Activated T-helper 1 cell treated with Interleukin-2 at 50 U/mL for 16 hours (primary cell): ENCODE measurements around the gene ARL4C.
"Not testable (repeated sequence)": the region's sequence is repeated elsewhere in the genome, so short reads cannot be mapped to it uniquely, and the experiment has no call there.

Experiments used
- DNase-seq: peaks from one replicate; pipeline ENCODE4 v3.0.0-alpha.2; 2020; ENCODE audit warnings: low read depth

ARL4C gene

GRCh38 chr2:234476766-234477165 lies 20.1 kb downstream of the ARL4C start:
- no peak for DNase-seq

GRCh38 chr2:234474654-234475053 lies 22.2 kb downstream of the ARL4C start:
- no peak for DNase-seq

- no peak for DNase-seq
Measured at GRCh38 chr2:234472155-234472554, 24.7 kb downstream of the ARL4C start.

- no peak for DNase-seq
Measured at GRCh38 chr2:234469972-234470371, 26.9 kb downstream of the ARL4C start.

- no peak for DNase-seq
Measured at GRCh38 chr2:234469251-234469845, 27.5 kb downstream of the ARL4C start.

- DNase-seq, result no peak
Measured at GRCh38 chr2:234468503-234468902, 28.4 kb downstream of the ARL4C start.

GRCh38 chr2:234467289-234467688 lies 29.6 kb downstream of the ARL4C start:
- DNase-seq, result no peak

- DNase-seq, result no peak
Measured at GRCh38 chr2:234464291-234464645, 32.6 kb downstream of the ARL4C start.

GRCh38 chr2:234463626-234464290 lies 33.1 kb downstream of the ARL4C start:
- DNase-seq, result peak; percentile 68

GRCh38 chr2:234462218-234462992 lies 34.5 kb downstream of the ARL4C start:
- DNase-seq, result no peak

- DNase-seq, result no peak
Measured at GRCh38 chr2:234459401-234460009, 37.4 kb downstream of the ARL4C start.

GRCh38 chr2:234458466-234458865 lies 38.4 kb downstream of the ARL4C start:
- DNase-seq, result no peak

GRCh38 chr2:234457421-234457820 lies 39.5 kb downstream of the ARL4C start:
- no peak for DNase-seq

GRCh38 chr2:234455246-234455645 lies 41.6 kb downstream of the ARL4C start:
- not testable (repeated sequence) for DNase-seq

- DNase-seq, result no peak
Measured at GRCh38 chr2:234454433-234454832, 42.4 kb downstream of the ARL4C start.

GRCh38 chr2:234453216-234453615 lies 43.7 kb downstream of the ARL4C start:
- DNase-seq, result no peak

GRCh38 chr2:234451852-234452625 lies 44.8 kb downstream of the ARL4C start:
- DNase-seq, result no peak

- DNase-seq, result no peak
Measured at GRCh38 chr2:234451242-234451641, 45.6 kb downstream of the ARL4C start.

GRCh38 chr2:234450431-234451124 lies 46.3 kb downstream of the ARL4C start:
- DNase-seq, result no peak

GRCh38 chr2:234448506-234449184 lies 48.2 kb downstream of the ARL4C start:
- no peak for DNase-seq

- no peak for DNase-seq
Measured at GRCh38 chr2:234447963-234448362, 48.9 kb downstream of the ARL4C start.
